ENCODE results near the gene MINDY2.

MINDY2 gene

GRCh38 chr15:58770857-58771620, at the start of gene MINDY2:
MINDY2 (plus strand) TSS chr15:58771302; CDS start chr15:58771396, 94 bp downstream.
- peak; percentile 83 for DNase-seq (ENCODE audit: low read depth)

- DNase-seq (ENCODE audit: low read depth): no peak
These were observed 46.6 kb upstream of the MINDY2 start for GRCh38 chr15:58724466-58724865.

- no peak for DNase-seq (ENCODE audit: low read depth)
These were observed 44.2 kb upstream of the MINDY2 start for GRCh38 chr15:58726867-58727266.

GRCh38 chr15:58731756-58732535, 39.2 kb upstream of the MINDY2 start:
- DNase-seq (ENCODE audit: low read depth): no peak

- DNase-seq (ENCODE audit: low read depth): no peak
These were observed 38.3 kb upstream of the MINDY2 start for GRCh38 chr15:58732625-58733363.

- DNase-seq (ENCODE audit: low read depth): no peak
These were observed 36.2 kb upstream of the MINDY2 start for GRCh38 chr15:58734859-58735258.

GRCh38 chr15:58736018-58736643, 35.0 kb upstream of the MINDY2 start:
- DNase-seq (ENCODE audit: low read depth): no peak

GRCh38 chr15:58737298-58737697, 33.8 kb upstream of the MINDY2 start:
- no peak for DNase-seq (ENCODE audit: low read depth)

- no peak for DNase-seq (ENCODE audit: low read depth)
These were observed 32.9 kb upstream of the MINDY2 start for GRCh38 chr15:58738046-58738707.

- DNase-seq (ENCODE audit: low read depth): no peak
These were observed 30.7 kb upstream of the MINDY2 start for GRCh38 chr15:58740436-58740835.

- DNase-seq (ENCODE audit: low read depth): no peak
These were observed 30.1 kb upstream of the MINDY2 start for GRCh38 chr15:58741032-58741431.

- DNase-seq (ENCODE audit: low read depth): no peak
These were observed 28.9 kb upstream of the MINDY2 start for GRCh38 chr15:58742022-58742813.

- no peak for DNase-seq (ENCODE audit: low read depth)
These were observed 28.1 kb upstream of the MINDY2 start for GRCh38 chr15:58742819-58743502.

- no peak for DNase-seq (ENCODE audit: low read depth)
These were observed 24.9 kb upstream of the MINDY2 start for GRCh38 chr15:58746174-58746573.

- DNase-seq (ENCODE audit: low read depth): no peak
These were observed 22.9 kb upstream of the MINDY2 start for GRCh38 chr15:58748040-58748851.

GRCh38 chr15:58748852-58749531, 22.1 kb upstream of the MINDY2 start:
- no peak for DNase-seq (ENCODE audit: low read depth)

GRCh38 chr15:58749532-58750337, 21.4 kb upstream of the MINDY2 start, which contains the start of gene ADAM10:
ADAM10 (minus strand) TSS chr15:58749707; CDS start chr15:58749534, 173 bp downstream.
- DNase-seq (ENCODE audit: low read depth): peak; percentile 98

- no peak for DNase-seq (ENCODE audit: low read depth)
These were observed 18.4 kb upstream of the MINDY2 start for GRCh38 chr15:58752716-58753115.

Measured in T-helper 22 cell (primary cell).